Stimulated activated CD8-positive, alpha-beta memory T cell treated with anti-CD3 and anti-CD28 coated beads, Interleukin-7, amount 100 ng/mL, for 1 hour (primary cell): ENCODE measurements around the gene ABR.
"Not testable (repeated sequence)": the region's sequence is repeated elsewhere in the genome, so short reads cannot be mapped to it uniquely, and the experiment has no call there.

Experiments used
- DNase-seq, 2 donors: peaks; one replicate each; pipeline ENCODE4 v3.0.0-alpha.2; 2020; ENCODE audit warnings: low read depth in 2 of 2

Gene ABR

DNA sequence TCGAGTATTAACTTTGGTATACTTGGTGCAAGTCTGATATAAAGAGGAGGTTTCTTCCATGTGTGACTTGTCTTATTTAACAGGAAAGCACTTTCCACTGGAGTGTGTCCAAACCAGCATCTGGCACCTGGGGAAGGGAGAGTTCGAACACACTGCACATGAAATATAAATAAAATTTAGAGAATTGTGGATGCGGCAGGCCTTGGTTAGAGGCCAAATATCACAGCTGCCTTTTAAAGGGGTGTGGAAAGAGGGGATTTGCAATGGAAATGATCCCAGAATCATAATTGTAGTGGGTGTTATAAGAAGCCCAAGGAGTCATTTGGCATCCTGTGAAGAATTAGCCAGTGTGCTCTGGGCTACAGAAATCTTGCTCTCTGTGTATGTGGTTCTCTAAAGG lies 195.9 kb downstream of the ABR start:
- DNase-seq = no peak

DNA sequence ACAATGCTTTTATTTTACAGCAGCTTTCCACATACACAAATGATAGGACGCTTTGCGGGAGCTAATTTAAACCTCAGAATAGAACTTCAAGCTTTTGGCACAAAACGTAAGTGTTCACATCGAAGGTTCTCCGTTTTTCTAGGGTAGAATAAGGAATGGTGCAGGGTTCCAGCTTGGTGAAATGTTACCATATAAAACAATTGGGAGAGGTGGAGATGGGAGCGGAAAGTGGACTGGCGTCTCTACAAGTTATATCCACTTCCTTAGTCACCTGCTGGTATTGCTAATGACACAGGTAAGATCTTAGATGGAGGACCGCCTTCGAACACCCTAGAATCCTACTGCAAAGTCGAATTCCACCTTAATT lies 198.5 kb downstream of the ABR start:
- no peak for DNase-seq

DNA sequence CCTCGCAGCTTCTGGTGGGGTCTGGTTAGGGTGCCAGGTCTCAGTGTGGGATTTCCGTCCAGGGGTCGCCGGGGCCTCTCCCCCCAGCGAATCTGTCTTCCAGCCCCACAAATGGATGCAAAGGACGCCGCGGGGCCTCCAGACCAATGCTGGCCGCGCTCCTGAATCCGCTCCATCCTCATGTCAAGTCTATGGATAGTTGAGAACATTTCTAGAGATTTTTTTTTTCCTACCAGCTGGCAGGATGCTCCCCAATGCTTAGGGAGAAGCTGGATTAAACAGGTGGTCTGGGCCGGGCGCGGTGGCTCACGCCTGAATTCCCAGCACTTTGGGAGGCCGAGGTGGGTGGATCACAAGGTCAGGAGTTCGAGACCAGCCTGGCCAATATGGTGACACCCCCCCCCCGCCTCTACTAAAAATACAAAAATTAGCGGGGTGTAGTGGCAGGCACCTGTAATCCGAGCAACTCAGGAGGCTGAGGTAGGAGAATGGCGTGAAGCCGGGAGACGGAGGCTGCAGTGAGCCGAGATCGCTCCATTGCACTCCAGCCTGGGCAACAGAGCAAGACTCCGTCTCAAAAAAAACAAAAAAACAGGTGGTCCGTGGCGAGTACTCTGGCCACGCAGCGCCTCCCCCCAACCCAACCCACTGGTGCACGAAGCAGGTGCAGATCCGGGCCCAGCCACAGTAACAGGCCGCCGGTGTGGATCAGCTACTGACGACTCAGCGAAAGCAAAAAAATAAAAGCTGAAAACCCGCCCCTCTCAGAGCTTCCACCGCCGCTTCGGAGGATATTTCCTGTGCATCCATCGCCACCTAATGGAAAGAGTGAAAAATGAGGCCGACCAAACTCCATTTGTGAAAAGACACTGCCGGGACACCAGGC lies 199.1 kb downstream of the ABR start:
- peak; percentile 30 to 52 for DNase-seq

DNA sequence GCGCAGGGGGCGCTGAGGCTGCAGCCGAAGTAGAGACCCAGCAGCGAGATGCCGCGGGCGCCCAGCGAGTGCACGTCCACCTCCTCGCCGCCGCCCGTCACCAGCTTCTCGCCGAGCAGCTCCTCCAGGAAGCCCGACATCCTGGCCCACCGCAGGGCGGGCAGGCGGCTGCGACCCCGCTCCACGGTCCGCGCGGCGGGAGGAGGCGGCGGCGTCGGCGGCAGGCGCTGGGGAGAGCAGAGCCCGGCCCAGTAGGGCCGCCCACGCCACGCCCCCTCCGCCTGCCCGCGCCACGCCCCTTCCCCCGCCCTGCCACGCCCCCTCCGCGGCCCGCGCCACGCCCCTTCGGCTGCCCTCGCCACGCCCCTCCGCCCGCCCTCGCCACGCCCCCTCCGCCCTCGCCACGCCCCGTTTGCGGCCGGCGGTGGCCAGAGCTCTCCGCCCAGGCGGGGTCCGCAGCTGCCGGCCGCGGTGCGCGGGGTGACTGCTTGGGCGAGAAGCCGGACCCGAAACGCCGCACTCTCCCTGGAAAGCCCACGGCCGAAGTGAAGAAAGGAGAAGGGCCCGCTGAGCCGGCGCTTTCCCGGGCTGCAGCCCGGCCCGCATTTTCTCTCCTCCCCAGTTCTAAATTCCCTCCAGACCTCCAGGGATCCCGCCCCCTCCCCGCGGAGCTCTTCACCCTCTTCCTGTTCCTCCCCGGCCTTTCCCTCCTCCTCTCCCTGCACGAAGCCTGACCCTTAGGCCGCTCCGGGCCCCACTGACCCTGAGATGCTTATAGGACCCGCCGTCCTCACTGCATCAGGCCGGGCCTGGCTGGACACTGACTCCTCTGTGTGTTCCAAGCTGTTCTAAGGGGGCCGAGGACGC lies 200.0 kb downstream of the ABR start, which contains the start of gene NXN:
NXN (minus strand) TSS at position 238 of the 867 bp plus-strand sequence.
- peak; percentile 88 to 93 for DNase-seq

DNA sequence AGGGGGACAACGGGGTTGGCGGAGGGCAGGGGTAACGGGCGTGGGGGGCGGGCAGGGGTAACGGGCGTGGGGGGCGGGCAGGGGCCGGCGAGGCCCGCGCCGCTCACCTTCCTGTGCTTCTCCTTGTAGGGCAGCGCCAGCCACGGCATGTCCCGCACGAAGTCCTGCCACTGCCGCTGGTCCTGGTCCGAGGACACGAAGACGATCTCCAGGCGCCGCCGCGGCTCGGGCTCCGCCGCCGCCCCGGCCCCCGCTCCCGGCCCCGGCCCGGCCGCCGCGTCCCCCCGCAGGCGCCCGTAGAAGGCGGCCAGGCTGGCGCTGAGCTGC lies 200.6 kb downstream of the ABR start:
- no peak for DNase-seq

DNA sequence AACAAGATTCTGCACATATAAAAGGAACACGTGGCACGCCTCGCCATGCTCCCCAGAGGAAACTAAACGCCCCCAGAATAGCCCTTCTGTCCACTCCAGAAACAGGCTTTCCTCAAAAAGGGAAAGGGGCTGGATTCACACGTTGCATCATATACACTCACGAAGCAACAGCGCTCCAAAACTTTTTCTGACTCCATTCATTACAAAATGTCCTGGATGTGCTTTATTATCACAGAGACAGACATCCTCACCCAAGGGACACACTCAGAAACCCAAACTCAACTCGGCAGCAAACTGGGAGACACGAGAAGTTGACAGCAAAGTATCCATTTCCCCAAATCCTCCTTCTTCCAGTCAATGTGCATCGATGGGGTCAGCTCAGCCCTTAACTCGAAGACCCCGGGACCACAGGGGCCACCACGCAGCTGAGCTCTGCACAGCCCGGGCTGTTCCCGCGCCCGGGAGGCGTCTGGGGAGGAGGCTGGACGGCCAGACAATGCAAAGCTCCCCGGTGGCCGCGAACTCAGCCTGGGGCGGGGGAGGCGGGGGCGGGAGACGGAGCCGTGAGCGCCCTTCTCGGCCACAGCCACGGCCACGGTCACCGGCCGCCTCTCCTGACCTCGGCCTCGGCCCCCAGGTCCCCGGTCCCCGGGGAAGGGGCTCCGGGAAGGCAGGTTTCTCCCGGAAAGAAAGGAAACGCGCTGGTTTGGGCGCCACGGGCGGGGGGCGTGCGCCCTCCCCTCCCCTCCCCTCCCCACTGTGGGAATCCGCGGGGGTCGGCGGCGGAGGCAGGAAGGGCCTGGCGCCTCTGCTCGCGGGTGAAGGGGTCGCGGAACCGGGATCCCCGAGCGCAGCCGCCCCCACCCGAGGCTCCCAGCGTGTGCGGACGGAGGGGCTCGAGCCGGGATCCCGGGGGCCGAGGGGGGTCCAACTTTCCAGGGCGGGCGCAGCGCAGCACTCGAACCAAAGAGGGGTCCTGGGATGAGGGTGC lies 201.4 kb downstream of the ABR start:
- DNase-seq = no peak

DNA sequence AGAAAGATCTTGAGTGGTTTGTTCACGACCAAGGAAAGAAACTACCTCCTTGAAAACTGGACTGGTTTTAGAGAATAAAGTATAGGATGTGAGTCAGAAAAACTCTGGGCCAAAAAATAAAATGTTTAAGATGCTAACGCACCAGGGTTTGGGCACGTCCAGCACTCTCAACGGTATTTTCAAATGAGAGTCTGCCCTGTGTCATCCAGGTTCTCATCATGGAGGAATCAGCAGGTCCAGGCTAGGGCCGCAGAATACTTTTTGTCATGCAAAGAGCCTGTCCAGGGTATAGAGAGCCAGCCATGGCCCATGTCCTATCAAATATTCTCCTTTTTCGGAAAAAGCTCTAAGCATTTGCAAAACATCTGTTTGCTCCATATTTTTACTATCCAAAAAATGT lies 202.6 kb downstream of the ABR start:
- DNase-seq = no peak

DNA sequence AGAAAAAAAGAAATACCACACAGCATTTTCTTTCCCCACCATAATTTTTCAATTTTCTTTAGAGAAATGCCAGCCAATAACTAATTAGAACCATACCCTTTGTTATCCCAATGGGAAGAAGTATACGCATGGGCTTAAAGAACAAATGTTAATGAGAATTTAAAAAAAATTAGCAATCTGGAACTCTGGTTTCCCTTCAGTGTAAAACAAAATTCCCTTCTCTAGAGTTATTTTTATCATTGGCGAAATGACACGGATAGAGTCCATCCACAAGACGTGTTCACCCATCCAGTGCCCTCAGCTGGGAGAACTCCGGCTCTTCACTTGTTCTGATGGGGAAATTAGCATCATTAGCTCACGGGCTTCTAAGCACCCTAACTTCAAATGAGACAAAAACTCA lies 203.5 kb downstream of the ABR start:
- DNase-seq = no peak

DNA sequence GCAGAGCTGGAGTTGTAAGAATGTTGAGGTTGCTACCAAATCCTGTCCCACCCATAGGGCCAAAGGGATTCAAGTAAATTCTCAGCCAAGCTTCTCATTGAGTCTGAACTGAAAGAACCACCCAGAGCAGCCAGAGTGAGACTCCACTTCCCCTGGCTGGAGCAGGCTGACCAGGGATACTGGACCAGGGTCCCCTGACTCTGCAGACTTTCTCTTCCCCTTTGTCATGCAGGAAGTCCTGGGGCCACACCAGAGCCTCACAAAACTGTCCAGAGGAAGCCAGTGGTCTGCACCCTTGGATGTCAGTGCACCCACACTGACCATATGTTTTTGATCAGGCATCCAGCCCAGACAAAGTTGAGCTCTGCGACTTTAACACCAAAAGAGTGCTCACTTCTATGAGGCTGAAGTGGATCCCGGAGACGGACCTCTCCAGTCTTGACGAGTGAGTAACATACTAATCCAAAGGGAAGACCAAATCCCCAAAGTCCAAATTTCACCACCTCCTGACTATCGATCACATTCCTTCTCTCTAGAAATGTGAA lies 204.3 kb downstream of the ABR start:
- no peak for DNase-seq

DNA sequence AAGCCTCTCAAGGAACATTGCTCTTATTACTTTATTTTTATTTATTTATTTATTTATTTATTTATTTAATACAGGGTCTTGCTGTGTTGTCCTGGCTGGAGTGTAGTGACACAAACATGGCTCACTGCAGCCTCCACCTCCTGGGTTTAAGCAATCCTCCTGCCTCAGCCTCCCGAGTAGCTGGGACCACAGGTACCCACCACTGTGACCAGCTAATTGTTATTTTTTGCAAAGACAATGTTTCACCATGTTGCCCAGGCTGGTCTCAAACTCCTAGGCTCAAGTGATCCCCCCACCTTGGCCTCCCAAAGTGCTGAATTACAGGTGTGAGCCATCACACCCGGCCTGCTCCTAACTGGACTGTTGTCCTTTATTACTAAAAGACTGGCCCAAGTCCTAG lies 205.0 kb downstream of the ABR start:
- DNase-seq = not testable (repeated sequence)

DNA sequence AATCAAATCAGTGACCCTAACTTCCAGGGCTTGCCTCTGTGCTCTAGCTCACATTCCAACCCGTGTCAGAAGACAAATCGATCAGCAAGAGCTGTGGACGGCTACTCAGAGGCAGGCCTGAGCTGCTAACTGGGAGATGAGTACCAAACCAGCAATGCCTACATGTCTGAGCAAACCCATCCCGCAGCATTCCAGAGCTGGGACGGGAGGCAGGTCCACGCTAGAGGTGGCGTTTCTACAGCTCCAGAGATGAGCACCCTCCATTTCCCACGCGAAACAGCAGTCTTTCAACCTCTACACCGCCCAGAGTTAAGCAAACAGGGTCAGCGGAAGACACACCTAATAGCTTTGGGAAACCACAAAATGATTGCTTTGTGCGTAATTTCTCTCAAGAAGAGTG lies 206.7 kb downstream of the ABR start:
- no peak for DNase-seq

DNA sequence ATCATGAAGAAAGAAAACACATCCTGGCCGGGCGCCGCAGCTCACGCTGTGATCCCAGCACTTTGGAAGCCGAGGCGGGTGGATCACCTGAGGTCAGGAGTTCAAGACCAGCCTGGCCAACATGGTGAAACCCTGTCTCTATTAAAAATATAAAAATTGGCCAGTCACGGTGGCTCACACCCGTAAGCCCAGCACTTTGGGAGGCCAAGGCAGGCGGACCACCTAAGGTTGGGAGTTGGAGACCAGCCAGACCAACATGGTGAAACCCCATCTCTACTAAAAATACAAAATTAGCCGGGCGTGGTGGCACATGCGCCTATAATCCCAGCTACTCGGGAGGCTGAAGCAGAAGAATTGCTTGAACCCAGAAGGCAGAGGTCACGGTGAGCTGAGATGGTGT lies 207.9 kb downstream of the ABR start:
- DNase-seq = not testable (repeated sequence)

DNA sequence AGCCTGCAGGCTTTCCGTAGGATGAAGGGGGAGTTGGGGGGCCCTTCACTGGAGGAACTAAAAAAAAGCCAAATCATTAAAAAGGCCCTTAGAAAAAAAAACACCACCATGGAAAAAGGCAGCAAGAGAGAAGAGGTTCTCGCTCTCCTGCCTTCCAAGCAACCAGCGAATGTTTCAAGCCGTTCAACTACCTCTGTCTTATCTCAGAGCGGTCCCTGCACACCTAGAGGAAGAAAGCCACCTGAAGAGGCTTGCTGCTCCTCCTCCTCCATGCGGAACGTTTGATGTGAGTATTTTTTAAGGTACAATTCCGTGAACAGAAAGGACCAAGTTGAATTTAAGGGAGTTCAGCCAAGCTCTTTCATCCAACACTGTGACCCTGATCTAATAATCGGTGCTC lies 209.4 kb downstream of the ABR start:
- no peak for DNase-seq

DNA sequence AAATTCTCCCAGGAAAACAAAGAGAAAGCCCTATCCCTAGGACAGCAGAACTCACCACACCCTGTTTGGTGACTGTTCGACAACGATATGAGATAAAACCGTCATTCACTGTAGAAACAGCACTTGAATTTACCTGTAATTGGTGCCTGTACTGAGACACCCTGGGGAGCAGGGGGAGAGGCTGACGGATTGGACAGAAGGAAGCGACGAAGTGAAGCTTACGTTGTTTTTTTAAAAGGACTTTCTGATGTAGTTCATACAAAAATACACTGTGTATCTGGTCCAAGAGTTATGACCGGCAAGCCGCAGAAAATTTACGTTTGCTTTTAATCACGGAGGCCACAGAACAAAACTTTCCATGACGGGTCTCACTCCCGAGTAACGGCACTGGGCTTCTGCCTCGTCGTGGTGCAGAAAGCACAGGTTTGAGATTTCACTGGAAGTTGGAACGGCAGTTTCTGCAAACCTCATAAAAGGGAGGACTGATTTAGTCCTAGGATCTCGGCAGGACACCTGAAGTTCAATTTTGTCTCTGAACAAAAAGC lies 209.9 kb downstream of the ABR start:
- DNase-seq = no peak

DNA sequence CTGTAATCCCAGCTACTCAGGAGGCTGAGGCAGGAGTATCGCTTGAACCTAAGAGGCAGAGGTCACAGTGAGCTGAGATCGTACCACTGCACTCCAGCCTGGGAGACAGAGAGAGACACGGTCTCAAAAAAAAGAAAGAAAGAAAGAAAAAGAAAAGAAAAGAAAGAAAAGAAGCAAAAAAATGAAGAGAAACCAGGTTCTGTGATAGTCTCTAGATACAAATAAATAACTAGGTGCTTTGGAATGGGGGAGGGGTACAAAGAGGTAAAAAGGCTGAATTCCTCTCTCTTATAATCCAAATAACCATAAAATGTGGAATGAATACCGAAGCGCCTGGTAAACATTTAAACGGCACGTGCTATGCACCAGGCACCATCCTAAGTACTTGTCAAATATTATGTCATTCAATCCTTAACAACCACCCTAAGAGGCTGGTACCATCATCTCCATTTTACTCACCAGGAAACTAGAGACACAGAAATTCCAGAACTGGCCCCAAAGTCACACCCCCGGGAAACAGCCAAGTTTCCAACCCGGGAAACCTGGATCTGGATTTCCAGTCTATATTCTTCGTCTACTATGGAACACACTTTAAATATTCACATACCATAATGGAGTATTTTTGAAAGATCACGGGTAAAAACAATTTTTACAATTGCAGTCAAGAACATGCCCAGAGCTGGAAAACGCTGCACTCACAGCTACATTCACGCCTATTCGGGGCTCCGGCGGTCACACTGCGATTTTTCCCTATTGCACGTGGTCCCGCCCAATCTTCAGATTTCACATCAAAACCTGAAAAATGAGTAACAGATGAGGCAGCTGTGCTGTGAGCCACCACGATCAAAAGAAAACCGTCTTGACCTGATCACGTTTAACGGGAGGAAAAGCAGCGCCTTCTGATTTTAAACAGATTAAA lies 210.7 kb downstream of the ABR start:
- no peak for DNase-seq

DNA sequence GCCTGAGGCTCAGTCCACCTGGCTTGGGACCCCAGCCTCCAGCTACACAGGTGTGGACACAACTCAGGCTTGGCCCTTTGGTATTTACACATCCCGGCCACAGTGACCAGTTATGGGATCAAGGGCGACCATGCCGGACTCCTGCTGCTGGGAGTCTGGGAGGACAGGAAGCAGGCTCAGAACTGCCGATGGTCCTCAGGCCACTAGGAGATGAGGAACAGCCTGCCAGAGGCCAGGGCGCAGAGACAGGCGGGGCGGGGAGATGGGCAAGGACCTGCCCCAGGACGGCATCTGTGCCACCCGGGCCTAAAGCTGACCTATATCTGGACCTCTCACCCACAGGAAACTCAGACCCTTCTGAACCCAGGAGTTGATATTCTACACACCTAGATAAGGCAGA lies 212.7 kb downstream of the ABR start:
- no peak for DNase-seq

DNA sequence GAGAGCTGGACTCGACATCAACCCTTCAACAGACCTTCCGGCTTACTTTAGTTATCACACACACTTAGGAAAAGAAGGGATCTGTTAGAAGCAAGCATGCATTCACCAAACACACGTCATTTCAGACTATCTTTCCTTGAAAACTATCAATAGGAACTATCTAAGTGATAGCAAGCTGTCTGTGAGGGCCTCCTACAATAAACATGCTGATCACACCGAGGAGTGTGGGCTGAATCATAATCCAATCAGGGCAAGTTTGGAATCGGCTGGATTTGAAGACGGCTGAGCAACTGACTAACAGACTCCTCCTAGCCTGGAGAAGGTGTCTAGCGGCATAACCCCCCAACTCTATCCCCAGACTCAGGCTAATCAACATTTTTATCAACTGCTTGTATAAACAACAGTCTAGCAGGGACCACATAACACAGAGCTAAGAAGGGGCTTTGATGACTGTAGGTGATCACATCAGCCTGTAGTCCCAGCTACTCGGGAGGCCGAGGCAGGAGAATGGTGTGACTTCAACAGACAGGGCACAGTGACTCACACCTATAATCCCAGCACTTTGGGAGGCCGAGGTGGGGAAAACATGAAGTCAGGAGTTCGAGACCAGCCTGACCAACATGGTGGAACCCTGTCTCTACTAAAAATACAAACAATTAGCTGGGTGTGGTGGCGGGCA lies 214.3 kb downstream of the ABR start:
- no peak for DNase-seq

DNA sequence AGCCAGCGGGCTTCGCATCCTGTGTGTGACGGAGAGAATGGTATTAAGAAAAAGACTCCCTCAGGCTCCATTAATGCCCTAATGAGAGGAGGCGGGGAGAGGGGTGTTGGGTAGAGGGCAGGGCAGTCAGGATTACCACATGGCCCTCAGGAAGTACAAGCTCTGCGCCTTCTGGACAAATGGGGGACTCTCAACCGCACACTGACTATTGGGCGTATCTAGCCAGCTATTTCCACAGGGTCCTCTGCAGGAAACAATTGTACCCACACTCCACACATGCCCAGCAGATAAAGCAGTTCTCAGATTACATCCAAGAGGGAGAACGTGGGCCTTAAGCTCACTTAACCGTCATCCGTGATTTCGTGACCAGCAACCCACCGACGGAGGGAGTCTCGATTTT lies 214.9 kb downstream of the ABR start:
- no peak for DNase-seq

DNA sequence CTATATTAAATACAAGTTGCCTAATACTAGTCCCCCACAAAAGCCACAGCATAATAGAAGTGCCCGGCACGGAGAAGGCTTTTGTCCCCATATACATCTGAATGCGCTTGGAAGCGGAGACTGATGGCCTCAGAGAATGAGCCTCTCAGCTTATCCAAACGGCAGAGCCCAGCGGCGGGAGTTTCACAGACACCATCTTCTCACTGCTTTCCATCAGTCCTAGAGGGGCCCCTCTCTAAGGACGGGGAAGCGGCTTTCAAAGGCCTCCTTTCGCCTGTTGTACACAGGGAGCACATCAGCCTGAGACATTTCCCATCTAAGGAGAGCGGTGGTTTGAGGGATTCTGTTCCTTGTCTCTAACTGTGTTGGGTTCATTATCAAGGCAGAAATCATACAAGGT lies 217.1 kb downstream of the ABR start:
- DNase-seq = no peak

DNA sequence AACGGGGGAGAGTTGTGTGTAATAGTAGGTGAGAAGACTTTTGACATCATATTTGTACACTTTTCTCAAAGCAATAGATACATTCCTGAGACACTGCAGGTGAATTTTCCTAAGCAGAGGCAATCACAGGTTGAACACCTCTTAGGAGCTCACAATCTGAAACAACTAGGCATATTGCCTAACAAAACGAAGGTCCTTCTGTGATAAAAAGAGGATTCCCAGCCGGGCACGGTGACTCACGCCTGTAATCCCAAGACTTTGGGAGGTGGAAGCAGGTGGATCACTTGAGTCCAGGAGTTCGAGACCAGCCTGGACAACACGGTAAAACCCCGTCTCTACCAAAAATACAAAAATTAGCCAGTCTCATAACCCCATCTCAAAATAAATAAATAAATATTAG lies 217.6 kb downstream of the ABR start:
- no peak for DNase-seq
